Immature natural killer cell (primary cell): Measurements from ENCODE around the gene EID2B. TPM values are rescaled to one million over a fixed set of nuclear protein-coding genes. Genes with fewer than 3 reads are reported as not detected.

Experiments
- DNase-seq, 3 donors: peaks; one replicate each; pipeline ENCODE4 v3.0.0; 2022; ENCODE audit warnings: mixed read lengths in 1 of 3
- H3K27ac Mint-ChIP-seq, 6 donors: one replicate each; pipeline ENCODE4 v1.8.0; 2020; ENCODE audit warnings: mixed read lengths in 6 of 6, mild to moderate bottlenecking in 5 of 6, inconsistent platforms in 4 of 6, moderate library complexity in 3 of 6
- H3K27me3 Mint-ChIP-seq, 3 donors: one replicate each; pipeline ENCODE4 v1.8.0; 2020 to 2021; ENCODE audit warnings: low read depth in 3 of 3, mild to moderate bottlenecking in 3 of 3, mixed read lengths in 3 of 3, moderate library complexity in 3 of 3, inconsistent platforms in 1 of 3
- H3K36me3 Mint-ChIP-seq, 3 donors: one replicate each; pipeline ENCODE4 v1.8.0; 2020; ENCODE audit warnings: mixed read lengths in 3 of 3, inconsistent platforms in 2 of 3, mild to moderate bottlenecking in 2 of 3
- H3K4me1 Mint-ChIP-seq, 2 donors: one replicate each; pipeline ENCODE4 v1.8.0; 2020; ENCODE audit warnings: inconsistent platforms in 2 of 2, mild to moderate bottlenecking in 2 of 2, mixed read lengths in 2 of 2, moderate library complexity in 1 of 2
- H3K4me3 Mint-ChIP-seq, 5 donors: one replicate each; pipeline ENCODE4 v1.8.0; 2020; ENCODE audit warnings: mild to moderate bottlenecking in 5 of 5, mixed read lengths in 5 of 5, inconsistent platforms in 3 of 5, moderate library complexity in 3 of 5
- H3K9me3 Mint-ChIP-seq, 6 donors: one replicate each; pipeline ENCODE4 v1.8.0; 2020; ENCODE audit warnings: mild to moderate bottlenecking in 6 of 6, mixed read lengths in 6 of 6, inconsistent platforms in 4 of 6, moderate library complexity in 3 of 6
- polyA plus RNA-seq, 3 donors: library from polyadenylated mRNA; unstranded; fragments of 300-500 nt; fragmentation: Illumina TruSeq; gene quantifications; one replicate each; pipeline ENCODE4 v1.2.3, GENCODE V29; 2021

EID2B gene
- polyA plus RNA-seq: 1 to 10 TPM; 5.4 to 6.9 (median 5.7) TPM

- Mint-ChIP-seq H3K27ac (peak within 1 kb of the TSS; percentile 82 to 93 (median 88)), H3K4me3 (peak within 1 kb of the TSS; percentile 91 to 95 (median 93)), H3K36me3 (peaks cover 0 to 4% (median 0%) of the 10 kb centered on the region in 3 donors), H3K4me1 (peaks cover 17 to 31% of the 10 kb centered on the region in 2 donors), H3K9me3 (no peaks in the 10 kb centered on the region), H3K27me3 (peaks cover 3 to 8% (median 5%) of the 10 kb centered on the region in 3 donors)
- peak; percentile 95 to 96 (median 95) for DNase-seq
These were observed at the start of gene EID2B for GRCh38 chr19:39532233-39533002. TSS of gene EID2B (minus strand) at chr19:39532852. CDS start at chr19:39532802, 50 bp downstream.

GRCh38 chr19:39582442-39582841 lies 49.8 kb upstream of the EID2B start:
- Mint-ChIP-seq H3K4me1 (no peaks in the 10 kb centered on the region), H3K27me3 (peaks cover 3 to 30% (median 14%) of the 10 kb centered on the region in 3 donors), H3K4me3 (no peak overlapping the region), H3K27ac (no peak overlapping the region), H3K9me3 (peaks cover 0 to 12% (median 6%) of the 10 kb centered on the region in 6 donors), H3K36me3 (no peaks in the 10 kb centered on the region)
- no peak for DNase-seq

GRCh38 chr19:39568604-39569003 lies 36.0 kb upstream of the EID2B start:
- Mint-ChIP-seq H3K27ac (no peak overlapping the region), H3K36me3 (no peaks in the 10 kb centered on the region), H3K9me3 (peaks cover 0 to 10% (median 5%) of the 10 kb centered on the region in 6 donors), H3K27me3 (peaks cover 0 to 7% (median 5%) of the 10 kb centered on the region in 3 donors), H3K4me3 (no peak overlapping the region), H3K4me1 (no peaks in the 10 kb centered on the region)
- DNase-seq: no peak

- Mint-ChIP-seq H3K4me1 (no peaks in the 10 kb centered on the region), H3K4me3 (no peak overlapping the region), H3K27ac (no peak overlapping the region), H3K27me3 (peaks cover 0 to 5% (median 4%) of the 10 kb centered on the region in 3 donors), H3K9me3 (no peaks in the 10 kb centered on the region), H3K36me3 (no peaks in the 10 kb centered on the region)
- DNase-seq: no peak
These were observed 33.4 kb upstream of the EID2B start for GRCh38 chr19:39566064-39566463.

- no peak overlapping the region for H3K4me3 Mint-ChIP-seq
- H3K4me1 Mint-ChIP-seq: peaks cover 6 to 11% of the 10 kb centered on the region in 2 donors
- no peaks in the 10 kb centered on the region for H3K9me3 Mint-ChIP-seq
- no peaks in the 10 kb centered on the region for H3K36me3 Mint-ChIP-seq
- H3K27ac Mint-ChIP-seq: no peak overlapping the region
- peaks cover 0 to 4% (median 3%) of the 10 kb centered on the region in 3 donors for H3K27me3 Mint-ChIP-seq
- no peak for DNase-seq
These were observed 30.8 kb upstream of the EID2B start for GRCh38 chr19:39563408-39563807.

GRCh38 chr19:39558624-39559117 lies 26.0 kb upstream of the EID2B start:
- DNase-seq: no peak
- peak overlapping the region; percentile 29 to 87 (median 80) for H3K27ac Mint-ChIP-seq
- peak overlapping the region; percentile 62 to 80 (median 63) for H3K4me3 Mint-ChIP-seq
- no peaks in the 10 kb centered on the region for H3K9me3 Mint-ChIP-seq
- peaks cover 15 to 21% of the 10 kb centered on the region in 2 donors for H3K4me1 Mint-ChIP-seq
- H3K27me3 Mint-ChIP-seq: peaks cover 0 to 4% (median 2%) of the 10 kb centered on the region in 3 donors
- no peaks in the 10 kb centered on the region for H3K36me3 Mint-ChIP-seq

- H3K4me1 Mint-ChIP-seq: peaks cover 15 to 21% of the 10 kb centered on the region in 2 donors
- H3K9me3 Mint-ChIP-seq: no peaks in the 10 kb centered on the region
- H3K27ac Mint-ChIP-seq: peak overlapping the region; percentile 29 to 87 (median 80)
- DNase-seq: no peak
- H3K4me3 Mint-ChIP-seq: peak overlapping the region; percentile 62 to 80 (median 63)
- H3K27me3 Mint-ChIP-seq: peaks cover 0 to 4% (median 2%) of the 10 kb centered on the region in 3 donors
- H3K36me3 Mint-ChIP-seq: no peaks in the 10 kb centered on the region
These were observed 25.4 kb upstream of the EID2B start for GRCh38 chr19:39557811-39558623.

GRCh38 chr19:39555883-39556282 lies 23.2 kb upstream of the EID2B start:
- H3K4me1 Mint-ChIP-seq: peaks cover 15 to 21% of the 10 kb centered on the region in 2 donors
- no peaks in the 10 kb centered on the region for H3K36me3 Mint-ChIP-seq
- no peak overlapping the region for H3K27ac Mint-ChIP-seq
- H3K27me3 Mint-ChIP-seq: peaks cover 0 to 2% (median 0%) of the 10 kb centered on the region in 3 donors
- H3K9me3 Mint-ChIP-seq: no peaks in the 10 kb centered on the region
- H3K4me3 Mint-ChIP-seq: no peak overlapping the region
- no peak for DNase-seq

- Mint-ChIP-seq H3K4me3 (no peak overlapping the region), H3K27me3 (peaks cover 0 to 2% (median 0%) of the 10 kb centered on the region in 3 donors), H3K27ac (no peak overlapping the region), H3K36me3 (no peaks in the 10 kb centered on the region), H3K4me1 (peaks cover 15 to 21% of the 10 kb centered on the region in 2 donors), H3K9me3 (no peaks in the 10 kb centered on the region)
- DNase-seq: no peak
These were observed 22.2 kb upstream of the EID2B start for GRCh38 chr19:39554701-39555311.

GRCh38 chr19:39553082-39553652 lies 20.5 kb upstream of the EID2B start:
- Mint-ChIP-seq H3K4me3 (no peak overlapping the region), H3K27ac (no peak overlapping the region), H3K4me1 (peaks cover 7 to 8% of the 10 kb centered on the region in 2 donors), H3K9me3 (no peaks in the 10 kb centered on the region), H3K27me3 (no peaks in the 10 kb centered on the region), H3K36me3 (no peaks in the 10 kb centered on the region)
- DNase-seq: no peak

- H3K36me3 Mint-ChIP-seq: no peaks in the 10 kb centered on the region
- H3K9me3 Mint-ChIP-seq: no peaks in the 10 kb centered on the region
- no peaks in the 10 kb centered on the region for H3K27me3 Mint-ChIP-seq
- no peaks in the 10 kb centered on the region for H3K4me1 Mint-ChIP-seq
- H3K4me3 Mint-ChIP-seq: no peak overlapping the region
- DNase-seq: no peak
- no peak overlapping the region for H3K27ac Mint-ChIP-seq
These were observed 17.5 kb upstream of the EID2B start for GRCh38 chr19:39550197-39550596.

GRCh38 chr19:39546599-39546998 lies 13.9 kb upstream of the EID2B start:
- DNase-seq: no peak
- H3K36me3 Mint-ChIP-seq: no peaks in the 10 kb centered on the region
- H3K27ac Mint-ChIP-seq: no peak overlapping the region
- no peak overlapping the region for H3K4me3 Mint-ChIP-seq
- H3K27me3 Mint-ChIP-seq: peaks cover 0 to 8% (median 2%) of the 10 kb centered on the region in 3 donors
- H3K9me3 Mint-ChIP-seq: no peaks in the 10 kb centered on the region
- H3K4me1 Mint-ChIP-seq: peaks cover 9% of the 10 kb centered on the region in 2 donors

- Mint-ChIP-seq H3K27me3 (peaks cover 7 to 18% (median 8%) of the 10 kb centered on the region in 3 donors), H3K27ac (no peak overlapping the region), H3K4me3 (no peak overlapping the region), H3K9me3 (no peaks in the 10 kb centered on the region), H3K4me1 (peaks cover 17 to 20% of the 10 kb centered on the region in 2 donors), H3K36me3 (no peaks in the 10 kb centered on the region)
- no peak for DNase-seq
These were observed 12.3 kb upstream of the EID2B start for GRCh38 chr19:39544911-39545310.
